ENCODE data around the gene MX1.

- TF ChIP-seq, protein P1, sequence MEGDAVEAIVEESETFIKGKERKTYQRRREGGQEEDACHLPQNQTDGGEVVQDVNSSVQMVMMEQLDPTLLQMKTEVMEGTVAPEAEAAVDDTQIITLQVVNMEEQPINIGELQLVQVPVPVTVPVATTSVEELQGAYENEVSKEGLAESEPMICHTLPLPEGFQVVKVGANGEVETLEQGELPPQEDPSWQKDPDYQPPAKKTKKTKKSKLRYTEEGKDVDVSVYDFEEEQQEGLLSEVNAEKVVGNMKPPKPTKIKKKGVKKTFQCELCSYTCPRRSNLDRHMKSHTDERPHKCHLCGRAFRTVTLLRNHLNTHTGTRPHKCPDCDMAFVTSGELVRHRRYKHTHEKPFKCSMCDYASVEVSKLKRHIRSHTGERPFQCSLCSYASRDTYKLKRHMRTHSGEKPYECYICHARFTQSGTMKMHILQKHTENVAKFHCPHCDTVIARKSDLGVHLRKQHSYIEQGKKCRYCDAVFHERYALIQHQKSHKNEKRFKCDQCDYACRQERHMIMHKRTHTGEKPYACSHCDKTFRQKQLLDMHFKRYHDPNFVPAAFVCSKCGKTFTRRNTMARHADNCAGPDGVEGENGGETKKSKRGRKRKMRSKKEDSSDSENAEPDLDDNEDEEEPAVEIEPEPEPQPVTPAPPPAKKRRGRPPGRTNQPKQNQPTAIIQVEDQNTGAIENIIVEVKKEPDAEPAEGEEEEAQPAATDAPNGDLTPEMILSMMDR (IDR thresholded peaks at IDR 0.05; ENCODE audit: insufficient read depth, low read length) = no peak
- TF ChIP-seq, protein P2, sequence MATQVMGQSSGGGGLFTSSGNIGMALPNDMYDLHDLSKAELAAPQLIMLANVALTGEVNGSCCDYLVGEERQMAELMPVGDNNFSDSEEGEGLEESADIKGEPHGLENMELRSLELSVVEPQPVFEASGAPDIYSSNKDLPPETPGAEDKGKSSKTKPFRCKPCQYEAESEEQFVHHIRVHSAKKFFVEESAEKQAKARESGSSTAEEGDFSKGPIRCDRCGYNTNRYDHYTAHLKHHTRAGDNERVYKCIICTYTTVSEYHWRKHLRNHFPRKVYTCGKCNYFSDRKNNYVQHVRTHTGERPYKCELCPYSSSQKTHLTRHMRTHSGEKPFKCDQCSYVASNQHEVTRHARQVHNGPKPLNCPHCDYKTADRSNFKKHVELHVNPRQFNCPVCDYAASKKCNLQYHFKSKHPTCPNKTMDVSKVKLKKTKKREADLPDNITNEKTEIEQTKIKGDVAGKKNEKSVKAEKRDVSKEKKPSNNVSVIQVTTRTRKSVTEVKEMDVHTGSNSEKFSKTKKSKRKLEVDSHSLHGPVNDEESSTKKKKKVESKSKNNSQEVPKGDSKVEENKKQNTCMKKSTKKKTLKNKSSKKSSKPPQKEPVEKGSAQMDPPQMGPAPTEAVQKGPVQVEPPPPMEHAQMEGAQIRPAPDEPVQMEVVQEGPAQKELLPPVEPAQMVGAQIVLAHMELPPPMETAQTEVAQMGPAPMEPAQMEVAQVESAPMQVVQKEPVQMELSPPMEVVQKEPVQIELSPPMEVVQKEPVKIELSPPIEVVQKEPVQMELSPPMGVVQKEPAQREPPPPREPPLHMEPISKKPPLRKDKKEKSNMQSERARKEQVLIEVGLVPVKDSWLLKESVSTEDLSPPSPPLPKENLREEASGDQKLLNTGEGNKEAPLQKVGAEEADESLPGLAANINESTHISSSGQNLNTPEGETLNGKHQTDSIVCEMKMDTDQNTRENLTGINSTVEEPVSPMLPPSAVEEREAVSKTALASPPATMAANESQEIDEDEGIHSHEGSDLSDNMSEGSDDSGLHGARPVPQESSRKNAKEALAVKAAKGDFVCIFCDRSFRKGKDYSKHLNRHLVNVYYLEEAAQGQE (IDR thresholded peaks at IDR 0.05; ENCODE audit: insufficient replicate concordance, low read depth) = no peak
- TF ChIP-seq POLR2AphosphoS5 (IDR thresholded peaks at IDR 0.05; ENCODE audit: low read depth) (no peak), GABPA (IDR thresholded peaks at IDR 0.05; ENCODE audit: low read depth) (no peak), SPI1 (IDR thresholded peaks at IDR 0.05; ENCODE audit: borderline replicate concordance, low read depth) (0 out of 2 replicates have a peak, but pooled peaks have one; percentile 8)
Measured at GRCh38 chr21:41406340-41406739, 19.7 kb upstream of the MX1 start.
